NCI-H2081 (cell line): ENCODE data around the gene PTPRN2.

ENCODE experiments used
- DNase-seq, 2 experiments: peaks; one replicate each; lab custom pipeline; 2025; lab: John Stamatoyannopoulos, UW

PTPRN2 gene

DNA sequence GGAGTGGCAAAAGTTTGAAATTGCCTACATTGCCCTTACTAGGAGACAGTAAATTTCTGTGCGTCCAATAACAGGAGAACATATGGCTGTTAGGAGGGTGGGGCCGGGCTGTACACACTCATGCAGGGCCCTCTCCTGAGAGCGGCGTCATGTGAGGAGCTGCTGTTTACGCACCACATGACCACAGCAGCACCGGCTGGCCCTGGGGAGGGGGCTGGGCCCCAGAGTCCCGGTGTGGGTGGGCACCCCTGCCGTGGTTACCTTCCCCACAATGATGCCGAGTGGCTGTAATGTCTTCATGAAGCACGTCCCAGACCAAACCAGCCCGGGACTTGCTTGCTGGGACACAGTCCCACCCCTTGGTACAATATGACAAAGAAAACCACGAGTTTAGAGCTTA, 942.1 kb downstream of the PTPRN2 start:
- DNase-seq: no peak

GRCh38 chr7:157644946-157645345, 942.7 kb downstream of the PTPRN2 start:
- DNase-seq: no peak

- no peak for DNase-seq
These were observed 944.1 kb downstream of the PTPRN2 start for GRCh38 chr7:157643525-157643970.

GRCh38 chr7:157641866-157642265, 945.8 kb downstream of the PTPRN2 start:
- DNase-seq: no peak

- no peak for DNase-seq
These were observed 947.5 kb downstream of the PTPRN2 start for GRCh38 chr7:157640144-157640543.

- DNase-seq: no peak
These were observed 949.1 kb downstream of the PTPRN2 start for GRCh38 chr7:157638563-157638962.

- no peak for DNase-seq
These were observed 950.2 kb downstream of the PTPRN2 start for GRCh38 chr7:157637216-157637949.

GRCh38 chr7:157635669-157636068, 952.0 kb downstream of the PTPRN2 start:
- DNase-seq: no peak

DNA sequence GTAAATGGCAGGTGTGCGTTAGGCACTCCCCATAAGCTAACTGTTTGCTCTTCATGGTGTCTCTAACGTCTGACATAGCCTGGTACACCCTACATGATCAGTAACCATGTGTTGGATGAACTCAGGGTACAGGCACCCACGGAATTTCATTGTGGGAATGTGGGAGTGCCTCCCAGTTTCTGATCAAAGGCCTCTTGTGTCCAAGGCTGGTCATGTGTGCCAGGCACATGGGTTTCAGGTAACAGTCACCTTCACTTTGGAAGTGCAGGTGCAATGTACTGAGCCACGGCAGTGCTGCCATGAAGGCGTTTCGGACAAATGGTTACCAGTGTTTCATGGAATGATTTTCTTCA, 952.5 kb downstream of the PTPRN2 start:
- DNase-seq: no peak

GRCh38 chr7:157634401-157635147, 953.0 kb downstream of the PTPRN2 start:
- DNase-seq: no peak

DNA sequence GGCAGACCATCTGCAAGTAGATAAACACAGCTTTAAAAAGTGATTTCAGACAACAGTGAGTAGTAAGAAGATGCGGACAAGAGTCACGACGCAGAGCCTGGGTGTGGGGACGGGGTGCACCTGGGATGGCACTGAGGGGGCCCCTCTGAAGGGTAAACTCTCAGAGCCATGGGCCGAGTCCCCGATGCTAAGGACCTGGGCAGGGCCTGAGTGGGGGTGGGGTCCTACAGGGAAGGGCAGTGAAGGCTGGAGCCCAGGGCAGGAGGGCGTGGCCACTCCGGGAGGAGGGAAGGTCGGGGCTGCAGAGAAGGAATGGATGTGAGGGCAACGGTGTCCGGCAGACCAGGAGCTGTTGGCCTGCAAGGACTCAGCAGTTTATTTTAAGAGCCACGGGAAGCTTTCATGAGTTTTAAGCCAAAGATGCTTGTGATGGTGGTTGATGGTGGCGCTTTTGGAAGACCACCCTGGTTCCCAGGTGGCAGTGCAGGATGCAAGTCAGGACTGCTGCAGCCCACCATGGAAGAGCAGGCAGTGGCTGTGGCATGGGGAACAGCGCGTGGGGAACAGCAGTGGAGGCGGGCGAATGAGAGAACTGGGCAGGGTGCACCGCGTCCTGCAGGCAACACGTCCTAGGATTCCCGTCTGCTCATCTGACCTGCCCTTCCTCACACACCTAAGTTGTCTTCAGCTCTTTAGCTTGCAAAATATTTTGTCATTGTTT, 954.0 kb downstream of the PTPRN2 start:
- DNase-seq: no peak

- DNase-seq: no peak
These were observed 957.2 kb downstream of the PTPRN2 start for GRCh38 chr7:157630301-157630853.

- no peak for DNase-seq
These were observed 959.2 kb downstream of the PTPRN2 start for GRCh38 chr7:157628456-157628855.

GRCh38 chr7:157627646-157628045, 960.0 kb downstream of the PTPRN2 start:
- DNase-seq: no peak

- DNase-seq: no peak
These were observed 960.6 kb downstream of the PTPRN2 start for GRCh38 chr7:157627033-157627432.

GRCh38 chr7:157625973-157626742, 961.5 kb downstream of the PTPRN2 start:
- DNase-seq: no peak

- no peak for DNase-seq
These were observed 964.1 kb downstream of the PTPRN2 start for GRCh38 chr7:157623556-157623955.

DNA sequence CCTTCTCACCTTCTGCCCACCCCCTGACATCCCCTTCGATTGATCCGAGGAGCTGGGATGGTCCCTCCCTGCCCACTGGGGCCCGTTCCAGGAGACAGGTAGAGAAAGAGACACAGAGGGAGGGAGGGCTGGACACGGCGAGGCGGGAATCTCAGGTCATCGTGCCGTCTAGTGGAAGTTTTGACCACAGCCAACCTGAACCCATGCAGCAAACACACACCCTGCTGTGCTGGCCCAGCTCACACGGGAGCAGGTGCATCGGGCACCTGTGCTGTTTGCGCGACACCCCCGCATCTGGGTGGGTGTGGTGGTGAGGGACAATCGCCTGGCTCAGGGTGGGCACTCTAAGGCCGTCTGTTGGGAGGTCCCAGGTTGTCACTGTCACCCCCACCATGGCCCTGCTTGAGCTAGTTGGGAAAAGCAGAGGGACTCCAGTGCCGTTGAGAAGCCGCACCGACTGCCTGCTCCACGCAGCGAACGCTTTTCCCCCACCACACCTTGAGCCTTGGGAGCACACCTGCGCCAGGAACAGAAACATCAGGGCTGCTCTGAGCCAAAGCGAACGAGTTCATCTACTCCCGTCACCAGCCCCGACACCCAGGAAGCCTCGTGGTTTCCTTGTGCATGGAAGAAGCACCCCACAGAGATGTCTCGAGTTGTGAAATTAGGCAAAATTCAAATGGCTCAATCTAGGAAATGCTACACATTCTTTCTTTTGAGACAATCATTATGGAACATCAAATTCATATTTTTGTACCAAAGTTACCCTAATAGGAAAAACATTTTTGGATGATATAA, 965.0 kb downstream of the PTPRN2 start:
- DNase-seq: no peak

GRCh38 chr7:157622000-157622399, 965.6 kb downstream of the PTPRN2 start:
- no peak for DNase-seq

- no peak for DNase-seq
These were observed 966.4 kb downstream of the PTPRN2 start for GRCh38 chr7:157621131-157621681.

DNA sequence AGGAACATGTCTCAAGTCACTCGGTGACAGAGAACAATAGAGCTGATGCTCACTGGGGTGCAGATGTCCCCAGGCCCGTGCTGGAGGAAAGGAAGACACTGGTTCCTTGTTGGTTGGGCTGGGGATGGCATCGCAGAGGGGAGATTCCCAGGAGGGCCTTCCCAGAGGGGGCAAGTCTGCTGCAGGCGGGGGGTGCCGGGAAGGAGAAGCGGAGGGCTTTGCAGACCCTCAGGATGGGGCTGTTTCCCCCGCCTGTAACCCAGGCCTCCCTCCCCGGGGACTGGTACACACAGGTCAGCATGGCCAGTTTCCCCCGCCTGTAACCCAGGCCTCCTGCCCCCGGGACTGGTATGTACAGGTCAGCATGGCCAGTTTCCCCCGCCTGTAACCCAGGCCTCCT, 967.0 kb downstream of the PTPRN2 start:
- DNase-seq: no peak
